ENCODE data around the gene STK24.

DNA sequence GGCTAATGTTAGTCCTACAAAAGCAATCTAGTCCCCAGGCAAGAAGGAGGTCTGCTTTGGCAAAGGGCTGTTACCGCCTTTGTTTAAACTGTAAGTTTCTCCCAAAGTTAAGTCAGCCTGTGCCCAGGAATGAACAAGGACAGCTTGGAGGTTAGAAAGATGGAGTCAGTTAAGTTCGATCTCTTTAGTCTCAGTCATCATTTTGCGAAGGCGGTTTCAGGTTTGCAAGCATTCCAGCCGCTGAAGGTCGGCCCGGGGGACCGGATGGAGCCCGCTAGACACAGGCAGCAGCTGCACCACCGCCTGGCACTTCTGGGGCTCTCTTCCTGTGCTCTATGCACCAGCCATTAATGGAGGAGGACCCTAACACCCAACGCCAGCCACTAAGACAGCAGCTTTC, 91.3 kb downstream of the STK24 start:
- no peak for TF ChIP-seq TEAD4 (IDR thresholded peaks at IDR 0.05)
- TF ChIP-seq EGR1 (IDR thresholded peaks at IDR 0.05): no peak
- no peak for TF ChIP-seq USF1 (IDR thresholded peaks at IDR 0.05)
- no peak for TF ChIP-seq YY1 (IDR thresholded peaks at IDR 0.05; ENCODE audit: low read depth)
- TF ChIP-seq, protein P1, sequence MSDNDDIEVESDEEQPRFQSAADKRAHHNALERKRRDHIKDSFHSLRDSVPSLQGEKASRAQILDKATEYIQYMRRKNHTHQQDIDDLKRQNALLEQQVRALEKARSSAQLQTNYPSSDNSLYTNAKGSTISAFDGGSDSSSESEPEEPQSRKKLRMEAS (IDR thresholded peaks at IDR 0.05): no peak
- TF ChIP-seq FOXM1 (IDR thresholded peaks at IDR 0.05; ENCODE audit: borderline replicate concordance, low read depth): no peak
- no peak for TF ChIP-seq TAF1 (IDR thresholded peaks at IDR 0.05; ENCODE audit: low read depth)
- no peak for TF ChIP-seq EP300 (IDR thresholded peaks at IDR 0.05; ENCODE audit: borderline replicate concordance)
- TF ChIP-seq REST (IDR thresholded peaks at IDR 0.05; ENCODE audit: low read depth): no peak
- TF ChIP-seq ZBTB7A (IDR thresholded peaks at IDR 0.05; ENCODE audit: low read depth): no peak
- no peak for TF ChIP-seq TCF12 (IDR thresholded peaks at IDR 0.05; ENCODE audit: low read depth)
- no peak for TF ChIP-seq RAD21 (IDR thresholded peaks at IDR 0.05; ENCODE audit: low read depth)
